Glutamatergic neuron (in vitro differentiated cells): ENCODE data around the gene COA3. TPM values are rescaled to one million over a fixed set of nuclear protein-coding genes. Genes with fewer than 3 reads are reported as not detected.

Experiments used
- DNase-seq: peaks from one replicate; pipeline ENCODE4 v3.0.0; 2022
- H3K27ac Mint-ChIP-seq: one replicate; pipeline ENCODE4 v1.8.0; 2020; ENCODE audit warnings: mild to moderate bottlenecking, mixed read lengths, inconsistent platforms; ENCODE audit not compliant: unreplicated experiment
- H3K27me3 Mint-ChIP-seq: one replicate; pipeline ENCODE4 v1.8.0; 2020; ENCODE audit warnings: mild to moderate bottlenecking, moderate library complexity, mixed read lengths, inconsistent platforms; ENCODE audit not compliant: unreplicated experiment
- H3K36me3 Mint-ChIP-seq: one replicate; pipeline ENCODE4 v1.8.0; 2020; ENCODE audit warnings: mild to moderate bottlenecking, mixed read lengths, inconsistent platforms; ENCODE audit not compliant: unreplicated experiment
- H3K4me1 Mint-ChIP-seq: one replicate; pipeline ENCODE4 v1.8.0; 2020; ENCODE audit warnings: mild to moderate bottlenecking, low read depth, mixed read lengths, inconsistent platforms; ENCODE audit not compliant: unreplicated experiment
- H3K4me3 Mint-ChIP-seq: one replicate; pipeline ENCODE4 v1.8.0; 2020; ENCODE audit warnings: mild to moderate bottlenecking, mixed read lengths, inconsistent platforms; ENCODE audit not compliant: unreplicated experiment
- H3K9me3 Mint-ChIP-seq: one replicate; pipeline ENCODE4 v1.8.0; 2020; ENCODE audit warnings: mild to moderate bottlenecking, moderate library complexity, mixed read lengths, inconsistent platforms; ENCODE audit not compliant: unreplicated experiment
- total RNA-seq: library from RNA; stranded (reverse); fragmentation: NEBNext Ultra II Directional; extraction: Animal tissue kit (Norgen Biotek cat#: 25700); gene quantifications from one replicate; pipeline ENCODE4 v1.2.1, GENCODE V29; 2021; ENCODE audit not compliant: unreplicated experiment
- TF ChIP-seq, protein P1 (sequence below): fragments of 200-600 bp; sonication (generic); IDR thresholded peaks from one replicate; pipeline ENCODE4 v1.5.0; 2021; ENCODE audit not compliant: partially characterized antibody, unreplicated experiment

COA3 gene
- total RNA-seq, 1 donor from 2014 or later: 56.7 TPM

- TF ChIP-seq, protein P1, sequence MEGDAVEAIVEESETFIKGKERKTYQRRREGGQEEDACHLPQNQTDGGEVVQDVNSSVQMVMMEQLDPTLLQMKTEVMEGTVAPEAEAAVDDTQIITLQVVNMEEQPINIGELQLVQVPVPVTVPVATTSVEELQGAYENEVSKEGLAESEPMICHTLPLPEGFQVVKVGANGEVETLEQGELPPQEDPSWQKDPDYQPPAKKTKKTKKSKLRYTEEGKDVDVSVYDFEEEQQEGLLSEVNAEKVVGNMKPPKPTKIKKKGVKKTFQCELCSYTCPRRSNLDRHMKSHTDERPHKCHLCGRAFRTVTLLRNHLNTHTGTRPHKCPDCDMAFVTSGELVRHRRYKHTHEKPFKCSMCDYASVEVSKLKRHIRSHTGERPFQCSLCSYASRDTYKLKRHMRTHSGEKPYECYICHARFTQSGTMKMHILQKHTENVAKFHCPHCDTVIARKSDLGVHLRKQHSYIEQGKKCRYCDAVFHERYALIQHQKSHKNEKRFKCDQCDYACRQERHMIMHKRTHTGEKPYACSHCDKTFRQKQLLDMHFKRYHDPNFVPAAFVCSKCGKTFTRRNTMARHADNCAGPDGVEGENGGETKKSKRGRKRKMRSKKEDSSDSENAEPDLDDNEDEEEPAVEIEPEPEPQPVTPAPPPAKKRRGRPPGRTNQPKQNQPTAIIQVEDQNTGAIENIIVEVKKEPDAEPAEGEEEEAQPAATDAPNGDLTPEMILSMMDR: no peak
- Mint-ChIP-seq H3K27ac (no peak overlapping the region), H3K27me3 (peaks cover 19% of the 10 kb centered on the region), H3K4me3 (no peak overlapping the region), H3K4me1 (no peaks in the 10 kb centered on the region), H3K9me3 (peaks cover 10% of the 10 kb centered on the region), H3K36me3 (peaks cover 12% of the 10 kb centered on the region)
- DNase-seq: no peak
These were observed 11.2 kb downstream of the COA3 start for GRCh38 chr17:42787266-42787665.

DNA sequence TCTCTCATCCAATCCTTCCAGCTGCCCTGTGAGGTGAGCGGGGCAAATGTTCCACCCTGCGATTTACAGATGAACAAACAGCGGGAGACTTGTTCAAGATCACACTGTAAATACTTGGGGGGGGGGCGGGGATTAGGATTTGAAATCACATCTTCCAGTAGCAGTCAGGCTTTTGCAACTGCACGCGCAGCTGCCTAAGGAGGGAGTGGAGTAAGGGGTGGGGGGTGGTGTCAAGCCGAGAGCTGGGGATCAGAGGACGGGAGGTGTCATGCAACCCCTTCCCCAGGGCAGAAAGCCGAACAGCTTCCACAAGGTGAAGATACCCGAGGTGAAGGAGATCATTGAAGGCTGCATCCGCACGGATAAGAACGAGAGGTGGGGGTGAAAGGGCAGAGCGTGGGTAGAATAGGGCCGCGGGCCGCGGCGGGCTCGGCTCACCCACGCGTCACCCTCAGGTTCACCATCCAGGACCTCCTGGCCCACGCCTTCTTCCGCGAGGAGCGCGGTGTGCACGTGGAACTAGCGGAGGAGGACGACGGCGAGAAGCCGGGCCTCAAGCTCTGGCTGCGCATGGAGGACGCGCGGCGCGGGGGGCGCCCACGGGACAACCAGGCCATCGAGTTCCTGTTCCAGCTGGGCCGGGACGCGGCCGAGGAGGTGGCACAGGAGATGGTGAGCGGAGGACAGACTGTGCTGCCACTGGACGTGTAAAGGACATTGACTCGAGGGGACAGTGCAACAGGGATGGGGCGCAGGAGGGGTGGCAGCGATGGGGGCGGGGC lies 13.5 kb downstream of the COA3 start:
- H3K9me3 Mint-ChIP-seq: peaks cover 10% of the 10 kb centered on the region
- TF ChIP-seq, protein P1: no peak
- peaks cover 8% of the 10 kb centered on the region for H3K36me3 Mint-ChIP-seq
- no peak for DNase-seq
- H3K4me3 Mint-ChIP-seq: no peak overlapping the region
- H3K27me3 Mint-ChIP-seq: peaks cover 19% of the 10 kb centered on the region
- no peak overlapping the region for H3K27ac Mint-ChIP-seq
- no peaks in the 10 kb centered on the region for H3K4me1 Mint-ChIP-seq

GRCh38 chr17:42784409-42784808 lies 14.1 kb downstream of the COA3 start:
- H3K27ac Mint-ChIP-seq: no peak overlapping the region
- H3K27me3 Mint-ChIP-seq: peaks cover 19% of the 10 kb centered on the region
- H3K4me1 Mint-ChIP-seq: no peaks in the 10 kb centered on the region
- TF ChIP-seq, protein P1: no peak
- no peak for DNase-seq
- peaks cover 10% of the 10 kb centered on the region for H3K9me3 Mint-ChIP-seq
- H3K36me3 Mint-ChIP-seq: peaks cover 5% of the 10 kb centered on the region
- no peak overlapping the region for H3K4me3 Mint-ChIP-seq

DNA sequence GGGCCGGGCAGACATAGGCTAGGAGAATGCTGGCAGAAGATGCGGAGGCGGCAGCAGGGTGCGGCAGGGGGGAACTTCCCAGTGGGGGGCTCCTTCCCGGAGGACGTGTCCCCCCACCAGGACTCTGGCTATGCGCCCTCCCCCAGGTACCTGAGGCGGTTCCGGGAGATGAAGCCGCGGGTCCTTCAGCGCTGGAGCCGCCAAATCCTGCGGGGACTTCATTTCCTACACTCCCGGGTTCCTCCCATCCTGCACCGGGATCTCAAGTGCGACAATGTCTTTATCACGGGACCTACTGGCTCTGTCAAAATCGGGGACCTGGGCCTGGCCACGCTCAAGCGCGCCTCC lies 14.7 kb downstream of the COA3 start:
- Mint-ChIP-seq H3K4me3 (no peak overlapping the region), H3K9me3 (peaks cover 10% of the 10 kb centered on the region), H3K4me1 (no peaks in the 10 kb centered on the region), H3K27ac (no peak overlapping the region), H3K27me3 (peaks cover 19% of the 10 kb centered on the region), H3K36me3 (peaks cover 5% of the 10 kb centered on the region)
- TF ChIP-seq, protein P1: no peak
- DNase-seq: no peak

DNA sequence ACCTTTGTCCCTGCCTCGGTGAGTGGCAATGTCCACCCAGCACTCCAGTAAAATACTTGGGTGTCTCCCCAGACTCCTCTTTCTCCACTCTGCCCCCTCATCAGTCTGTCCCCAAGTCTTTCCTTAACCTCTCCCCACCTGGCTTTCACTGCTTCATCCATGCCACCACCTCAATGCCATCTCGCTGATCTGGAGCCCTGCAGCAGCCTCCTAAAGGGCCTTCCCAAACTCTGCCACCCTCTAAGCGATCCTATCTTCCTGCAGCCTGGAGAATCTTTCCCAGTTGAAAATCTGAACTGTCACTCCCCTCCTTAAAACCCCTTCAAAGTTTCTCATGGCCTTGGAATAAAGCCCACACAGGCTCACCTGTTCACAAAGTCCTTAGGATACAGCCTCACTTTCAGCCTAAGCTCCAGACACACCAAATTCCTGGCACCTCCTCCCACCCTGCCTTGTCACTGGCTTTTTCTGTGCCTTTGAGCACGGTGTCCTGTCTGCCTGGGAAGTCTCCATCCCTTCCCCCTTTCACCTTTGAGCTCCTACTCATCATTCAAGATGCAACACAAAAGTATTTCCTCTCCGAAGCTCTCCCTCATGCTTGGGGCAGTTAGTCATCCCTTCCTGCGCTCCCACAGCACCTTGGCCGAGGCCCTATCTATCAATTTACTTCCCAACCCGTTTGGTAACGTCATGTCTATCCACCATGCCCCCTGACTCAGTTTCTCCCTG lies 15.3 kb downstream of the COA3 start:
- DNase-seq: no peak
- H3K27ac Mint-ChIP-seq: no peak overlapping the region
- no peaks in the 10 kb centered on the region for H3K4me1 Mint-ChIP-seq
- peaks cover 10% of the 10 kb centered on the region for H3K9me3 Mint-ChIP-seq
- H3K36me3 Mint-ChIP-seq: peaks cover 5% of the 10 kb centered on the region
- TF ChIP-seq, protein P1: no peak
- H3K27me3 Mint-ChIP-seq: peaks cover 19% of the 10 kb centered on the region
- peak overlapping the region; percentile 39 for H3K4me3 Mint-ChIP-seq
